Lower lobe of right lung (tissue), 2 donors: ENCODE results near the gene P2RX7. TPM values are rescaled to one million over a fixed set of nuclear protein-coding genes. Genes with fewer than 3 reads are reported as not detected.
"Not testable (repeated sequence)": the region's sequence is repeated elsewhere in the genome, so short reads cannot be mapped to it uniquely, and the experiment has no call there.

Experiments used
- ATAC-seq, 2 donors: fragments of 200-7000 bp; cut with Tn5 transposase; one replicate each; pipeline ENCODE4 v1.9.1; 2020 to 2022; ENCODE audit warnings: mild to moderate bottlenecking in 2 of 2, moderate library complexity in 2 of 2
- DNase-seq: peaks from one replicate; pipeline ENCODE4 v3.0.0-alpha.2; 2020
- H3K27ac ChIP-seq: fragments of 200-600 bp; one replicate; pipeline ENCODE4 v1.8.0; 2022
- H3K27me3 ChIP-seq: fragments of 200-600 bp; one replicate; pipeline ENCODE4 v1.8.0; 2022; ENCODE audit warnings: low read depth
- H3K36me3 ChIP-seq: fragments of 200-600 bp; one replicate; pipeline ENCODE4 v1.8.0; 2022; ENCODE audit warnings: mild to moderate bottlenecking
- H3K4me1 ChIP-seq: fragments of 200-600 bp; one replicate; pipeline ENCODE4 v1.8.0; 2022
- H3K4me3 ChIP-seq: fragments of 200-600 bp; one replicate; pipeline ENCODE4 v1.8.0; 2022; ENCODE audit warnings: mild to moderate bottlenecking
- H3K9me3 ChIP-seq: fragments of 200-600 bp; one replicate; pipeline ENCODE4 v1.8.0; 2022
- CTCF ChIP-seq: fragments of 200-600 bp; IDR thresholded peaks from one replicate; pipeline ENCODE4 v1.8.0; 2022; ENCODE audit warnings: antibody characterized with exemption, mild to moderate bottlenecking
- intact Hi-C: fragments of 100-400 bp; cut with DNase I; formaldehyde crosslinking; loops from one replicate; pipeline ENCODE4 v1.11.0; 2022
- total RNA-seq: library from RNA; stranded (reverse); fragmentation: NEBNext Ultra II Directional; extraction: Animal tissue kit (Norgen Biotek cat#: 25700); gene quantifications from one replicate; pipeline ENCODE4 v1.2.1, GENCODE V29; 2021
- donor health status: DM: no; HTN: yes; CAD: no; lungs with severe emphysema.

Gene P2RX7
- total RNA-seq, 1 donor from 2014 or later = 20.5 TPM

- TF ChIP-seq CTCF = no peak
- Histone ChIP-seq H3K4me3 (no peak overlapping the region), H3K9me3 (no peaks in the 10 kb centered on the region), H3K27me3 (no peaks in the 10 kb centered on the region), H3K27ac (peak overlapping the region; percentile 49), H3K36me3 (no peaks in the 10 kb centered on the region), H3K4me1 (no peaks in the 10 kb centered on the region)
- DNase-seq = no peak
- intact Hi-C loops = no loop called here
- peak; percentile 75 to 80 for ATAC-seq
Measured at GRCh38 chr12:121196902-121197301, 64.2 kb downstream of the P2RX7 start.

- Histone ChIP-seq H3K9me3 (no peaks in the 10 kb centered on the region), H3K27me3 (no peaks in the 10 kb centered on the region), H3K27ac (no peak overlapping the region), H3K36me3 (no peaks in the 10 kb centered on the region), H3K4me1 (no peaks in the 10 kb centered on the region), H3K4me3 (no peak overlapping the region)
- DNase-seq (no peak), ATAC-seq (no peak)
- intact Hi-C loops = no loop called here
- TF ChIP-seq CTCF = no peak
Measured at GRCh38 chr12:121198949-121199348, 66.3 kb downstream of the P2RX7 start.

- H3K9me3 ChIP-seq, intact Hi-C loops, H3K36me3 ChIP-seq, H3K4me1 ChIP-seq, H3K27ac ChIP-seq, ATAC-seq, DNase-seq, H3K27me3 ChIP-seq, H3K4me3 ChIP-seq: not testable (repeated sequence)
Measured at GRCh38 chr12:121201140-121201539, 68.5 kb downstream of the P2RX7 start.

GRCh38 chr12:121202407-121203355, 70.0 kb downstream of the P2RX7 start:
- H3K27ac ChIP-seq = no peak overlapping the region
- no peaks in the 10 kb centered on the region for H3K27me3 ChIP-seq
- H3K36me3 ChIP-seq = no peaks in the 10 kb centered on the region
- no peak for TF ChIP-seq CTCF
- H3K4me3 ChIP-seq = no peak overlapping the region
- H3K4me1 ChIP-seq = no peaks in the 10 kb centered on the region
- no peaks in the 10 kb centered on the region for H3K9me3 ChIP-seq
- no peak for DNase-seq
- intact Hi-C loops = no loop called here
- ATAC-seq = no peak

GRCh38 chr12:121203482-121203881, 70.8 kb downstream of the P2RX7 start:
- no peaks in the 10 kb centered on the region for H3K4me1 ChIP-seq
- DNase-seq = no peak
- H3K4me3 ChIP-seq = no peak overlapping the region
- TF ChIP-seq CTCF = no peak
- ATAC-seq = no peak
- no peaks in the 10 kb centered on the region for H3K27me3 ChIP-seq
- intact Hi-C loops = no loop called here
- no peak overlapping the region for H3K27ac ChIP-seq
- no peaks in the 10 kb centered on the region for H3K9me3 ChIP-seq
- no peaks in the 10 kb centered on the region for H3K36me3 ChIP-seq

- no peaks in the 10 kb centered on the region for H3K9me3 ChIP-seq
- H3K4me3 ChIP-seq = no peak overlapping the region
- H3K27me3 ChIP-seq = no peaks in the 10 kb centered on the region
- intact Hi-C loops = no loop called here
- H3K36me3 ChIP-seq = no peaks in the 10 kb centered on the region
- TF ChIP-seq CTCF = no peak
- no peak for ATAC-seq
- H3K27ac ChIP-seq = no peak overlapping the region
- DNase-seq = no peak
- H3K4me1 ChIP-seq = peaks cover under 1% of the 10 kb centered on the region
Measured at GRCh38 chr12:121205491-121205890, 72.8 kb downstream of the P2RX7 start.

- H3K27me3 ChIP-seq, intact Hi-C loops, H3K27ac ChIP-seq, H3K36me3 ChIP-seq, H3K9me3 ChIP-seq, DNase-seq, H3K4me3 ChIP-seq, ATAC-seq: not testable (repeated sequence)
- peaks cover 19% of the 10 kb centered on the region for H3K4me1 ChIP-seq
Measured at GRCh38 chr12:121208571-121208970, 75.9 kb downstream of the P2RX7 start.
